ENCODE measurements around the gene ATXN1. TPM values are rescaled to one million over a fixed set of nuclear protein-coding genes. Genes with fewer than 3 reads are reported as not detected.

The ATXN1 gene
- total and polyA plus RNA-seq, 7 experiments from 2014 or later, result 1.5 to 82.7 (median 42.4) TPM

- no peaks in the 10 kb centered on the region for H3K36me3 ChIP-seq (ENCODE audit: control insufficient read depth in 2 of 3, insufficient read depth in 3 of 3, low read length in 3 of 3)
- ATAC-seq (no peak), DNase-seq (no peak)
- Mint-ChIP-seq H3K36me3 (peaks cover 0 to 16% (median 7%) of the 10 kb centered on the region in 5 donors), H3K4me1 (peaks cover 0 to 11% (median 4%) of the 10 kb centered on the region in 7 donors), H3K4me3 (no peak overlapping the region), H3K9me3 (no peaks in the 10 kb centered on the region), H3K27ac (no peak overlapping the region), H3K27me3 (no peaks in the 10 kb centered on the region)
- no peaks in the 10 kb centered on the region for H3K27me3 ChIP-seq (ENCODE audit: control insufficient read depth in 2 of 2, insufficient read depth in 2 of 2, low read length in 2 of 2)
- no peak overlapping the region for H3K27ac ChIP-seq (ENCODE audit: low read depth, low read length)
- ChIA-PET CTCF (no interaction called here), POLR2A (no interaction called here)
- no peak overlapping the region for H3K4me3 ChIP-seq (ENCODE audit: low read length)
- H3K4me1 ChIP-seq (ENCODE audit: control insufficient read depth in 2 of 2, insufficient read depth in 2 of 2, low read length in 2 of 2), result no peaks in the 10 kb centered on the region
- intact Hi-C loops (cut with micrococcal nuclease), result no loop called here
- H3K9me3 ChIP-seq (ENCODE audit: control insufficient read depth in 2 of 3, low read length in 3 of 3), result no peaks in the 10 kb centered on the region
Measured at GRCh38 chr6:16372029-16372776, 389.1 kb downstream of the ATXN1 start.

- POLR2A ChIA-PET, result no interaction called here
- H3K4me3 Mint-ChIP-seq, result no peak overlapping the region
- peaks cover 0 to 11% (median 4%) of the 10 kb centered on the region in 7 donors for H3K4me1 Mint-ChIP-seq
- Histone ChIP-seq H3K27me3 (ENCODE audit: control insufficient read depth in 2 of 2, insufficient read depth in 2 of 2, low read length in 2 of 2) (no peaks in the 10 kb centered on the region), H3K4me3 (ENCODE audit: low read length) (no peak overlapping the region), H3K4me1 (ENCODE audit: control insufficient read depth in 2 of 2, insufficient read depth in 2 of 2, low read length in 2 of 2) (no peaks in the 10 kb centered on the region), H3K36me3 (ENCODE audit: control insufficient read depth in 2 of 3, insufficient read depth in 3 of 3, low read length in 3 of 3) (no peaks in the 10 kb centered on the region), H3K9me3 (ENCODE audit: control insufficient read depth in 2 of 3, low read length in 3 of 3) (no peaks in the 10 kb centered on the region), H3K27ac (ENCODE audit: low read depth, low read length) (no peak overlapping the region)
- H3K27ac Mint-ChIP-seq, result no peak overlapping the region
- DNase-seq (no peak), ATAC-seq (no peak)
- no peaks in the 10 kb centered on the region for H3K27me3 Mint-ChIP-seq
- H3K9me3 Mint-ChIP-seq, result no peaks in the 10 kb centered on the region
- CTCF ChIA-PET, result no interaction called here
- peaks cover 0 to 15% (median 5%) of the 10 kb centered on the region in 5 donors for H3K36me3 Mint-ChIP-seq
- intact Hi-C loops (cut with micrococcal nuclease), result no loop called here
Measured at GRCh38 chr6:16371401-16371800, 389.9 kb downstream of the ATXN1 start.

- ChIA-PET POLR2A (no interaction called here), CTCF (interaction anchor here (0.6 kb wide), 1 partner anchor 35 kb away, joined by 3 read pairs; no protein-coding TSS in a partner anchor)
- ATAC-seq, result no peak
- H3K27me3 Mint-ChIP-seq, result no peaks in the 10 kb centered on the region
- H3K27ac Mint-ChIP-seq, result no peak overlapping the region
- no peaks in the 10 kb centered on the region for H3K9me3 Mint-ChIP-seq
- intact Hi-C loops (cut with micrococcal nuclease), result no loop called here
- H3K4me1 Mint-ChIP-seq, result peaks cover 0 to 11% (median 2%) of the 10 kb centered on the region in 7 donors
- no peak for DNase-seq
- H3K27ac ChIP-seq (ENCODE audit: low read depth, low read length), result no peak overlapping the region
- H3K4me3 Mint-ChIP-seq, result no peak overlapping the region
- H3K4me3 ChIP-seq (ENCODE audit: low read length), result no peak overlapping the region
- no peaks in the 10 kb centered on the region for H3K27me3 ChIP-seq (ENCODE audit: control insufficient read depth in 2 of 2, insufficient read depth in 2 of 2, low read length in 2 of 2)
- peaks cover 0 to 12% (median 5%) of the 10 kb centered on the region in 5 donors for H3K36me3 Mint-ChIP-seq
- no peaks in the 10 kb centered on the region for H3K36me3 ChIP-seq (ENCODE audit: control insufficient read depth in 2 of 3, insufficient read depth in 3 of 3, low read length in 3 of 3)
- no peaks in the 10 kb centered on the region for H3K9me3 ChIP-seq (ENCODE audit: control insufficient read depth in 2 of 3, low read length in 3 of 3)
- H3K4me1 ChIP-seq (ENCODE audit: control insufficient read depth in 2 of 2, insufficient read depth in 2 of 2, low read length in 2 of 2), result no peaks in the 10 kb centered on the region
Measured at GRCh38 chr6:16370943-16371342, 390.3 kb downstream of the ATXN1 start.

- no peaks in the 10 kb centered on the region for H3K27me3 ChIP-seq (ENCODE audit: control insufficient read depth in 2 of 2, insufficient read depth in 2 of 2, low read length in 2 of 2)
- no peak overlapping the region for H3K4me3 ChIP-seq (ENCODE audit: low read length)
- H3K27ac ChIP-seq (ENCODE audit: low read depth, low read length), result no peak overlapping the region
- no peak for DNase-seq
- no peak overlapping the region for H3K27ac Mint-ChIP-seq
- no peaks in the 10 kb centered on the region for H3K27me3 Mint-ChIP-seq
- H3K9me3 ChIP-seq (ENCODE audit: control insufficient read depth in 2 of 3, low read length in 3 of 3), result no peaks in the 10 kb centered on the region
- H3K4me1 ChIP-seq (ENCODE audit: control insufficient read depth in 2 of 2, insufficient read depth in 2 of 2, low read length in 2 of 2), result no peaks in the 10 kb centered on the region
- no peak for ATAC-seq
- peaks cover 0 to 3% (median 0%) of the 10 kb centered on the region in 3 experiments for H3K36me3 ChIP-seq (ENCODE audit: control insufficient read depth in 2 of 3, insufficient read depth in 3 of 3, low read length in 3 of 3)
- POLR2A ChIA-PET, result no interaction called here
- H3K4me1 Mint-ChIP-seq, result peaks cover 0 to 5% (median 2%) of the 10 kb centered on the region in 7 donors
- no peaks in the 10 kb centered on the region for H3K9me3 Mint-ChIP-seq
- H3K4me3 Mint-ChIP-seq, result no peak overlapping the region
- CTCF ChIA-PET, result no interaction called here
- H3K36me3 Mint-ChIP-seq, result peaks cover 0 to 12% (median 4%) of the 10 kb centered on the region in 5 donors
- intact Hi-C loops (cut with micrococcal nuclease), result no loop called here
Measured at GRCh38 chr6:16369989-16370388, 391.3 kb downstream of the ATXN1 start.

GRCh38 chr6:16369140-16369745, 392.0 kb downstream of the ATXN1 start:
- H3K36me3 ChIP-seq (ENCODE audit: control insufficient read depth in 2 of 3, insufficient read depth in 3 of 3, low read length in 3 of 3), result peaks cover 0 to 3% (median 0%) of the 10 kb centered on the region in 3 experiments
- no peak overlapping the region for H3K4me3 ChIP-seq (ENCODE audit: low read length)
- POLR2A ChIA-PET, result no interaction called here
- no peaks in the 10 kb centered on the region for H3K4me1 ChIP-seq (ENCODE audit: control insufficient read depth in 2 of 2, insufficient read depth in 2 of 2, low read length in 2 of 2)
- ATAC-seq (no peak), DNase-seq (no peak)
- H3K9me3 ChIP-seq (ENCODE audit: control insufficient read depth in 2 of 3, low read length in 3 of 3), result no peaks in the 10 kb centered on the region
- no peaks in the 10 kb centered on the region for H3K27me3 Mint-ChIP-seq
- no peak overlapping the region for H3K27ac ChIP-seq (ENCODE audit: low read depth, low read length)
- peaks cover 0 to 12% (median 4%) of the 10 kb centered on the region in 5 donors for H3K36me3 Mint-ChIP-seq
- intact Hi-C loops (cut with micrococcal nuclease), result no loop called here
- no peaks in the 10 kb centered on the region for H3K27me3 ChIP-seq (ENCODE audit: control insufficient read depth in 2 of 2, insufficient read depth in 2 of 2, low read length in 2 of 2)
- H3K9me3 Mint-ChIP-seq, result no peaks in the 10 kb centered on the region
- no peak overlapping the region for H3K4me3 Mint-ChIP-seq
- H3K4me1 Mint-ChIP-seq, result peaks cover 0 to 2% (median 0%) of the 10 kb centered on the region in 7 donors
- H3K27ac Mint-ChIP-seq, result no peak overlapping the region
- CTCF ChIA-PET, result no interaction called here

- Histone ChIP-seq H3K27me3 (ENCODE audit: control insufficient read depth in 2 of 2, insufficient read depth in 2 of 2, low read length in 2 of 2) (no peaks in the 10 kb centered on the region), H3K4me3 (ENCODE audit: low read length) (no peak overlapping the region), H3K9me3 (ENCODE audit: control insufficient read depth in 2 of 3, low read length in 3 of 3) (no peaks in the 10 kb centered on the region), H3K4me1 (ENCODE audit: control insufficient read depth in 2 of 2, insufficient read depth in 2 of 2, low read length in 2 of 2) (no peaks in the 10 kb centered on the region), H3K27ac (ENCODE audit: low read depth, low read length) (no peak overlapping the region), H3K36me3 (ENCODE audit: control insufficient read depth in 2 of 3, insufficient read depth in 3 of 3, low read length in 3 of 3) (peaks cover 0 to 3% (median 0%) of the 10 kb centered on the region in 3 experiments)
- H3K4me3 Mint-ChIP-seq, result no peak overlapping the region
- no peaks in the 10 kb centered on the region for H3K27me3 Mint-ChIP-seq
- peaks cover 0 to 2% (median 0%) of the 10 kb centered on the region in 7 donors for H3K4me1 Mint-ChIP-seq
- CTCF ChIA-PET, result interaction anchor here (0.6 kb wide), 1 partner anchor 49 kb away, joined by 4 read pairs; no protein-coding TSS in a partner anchor
- intact Hi-C loops (cut with micrococcal nuclease), result no loop called here
- H3K36me3 Mint-ChIP-seq, result peaks cover 0 to 8% (median 4%) of the 10 kb centered on the region in 5 donors
- no peak overlapping the region for H3K27ac Mint-ChIP-seq
- no peaks in the 10 kb centered on the region for H3K9me3 Mint-ChIP-seq
- DNase-seq, result no peak
- POLR2A ChIA-PET, result no interaction called here
- no peak for ATAC-seq
Measured at GRCh38 chr6:16367571-16367970, 393.7 kb downstream of the ATXN1 start.
